Measurements from ENCODE around the gene RNF31.

The RNF31 gene

DNA sequence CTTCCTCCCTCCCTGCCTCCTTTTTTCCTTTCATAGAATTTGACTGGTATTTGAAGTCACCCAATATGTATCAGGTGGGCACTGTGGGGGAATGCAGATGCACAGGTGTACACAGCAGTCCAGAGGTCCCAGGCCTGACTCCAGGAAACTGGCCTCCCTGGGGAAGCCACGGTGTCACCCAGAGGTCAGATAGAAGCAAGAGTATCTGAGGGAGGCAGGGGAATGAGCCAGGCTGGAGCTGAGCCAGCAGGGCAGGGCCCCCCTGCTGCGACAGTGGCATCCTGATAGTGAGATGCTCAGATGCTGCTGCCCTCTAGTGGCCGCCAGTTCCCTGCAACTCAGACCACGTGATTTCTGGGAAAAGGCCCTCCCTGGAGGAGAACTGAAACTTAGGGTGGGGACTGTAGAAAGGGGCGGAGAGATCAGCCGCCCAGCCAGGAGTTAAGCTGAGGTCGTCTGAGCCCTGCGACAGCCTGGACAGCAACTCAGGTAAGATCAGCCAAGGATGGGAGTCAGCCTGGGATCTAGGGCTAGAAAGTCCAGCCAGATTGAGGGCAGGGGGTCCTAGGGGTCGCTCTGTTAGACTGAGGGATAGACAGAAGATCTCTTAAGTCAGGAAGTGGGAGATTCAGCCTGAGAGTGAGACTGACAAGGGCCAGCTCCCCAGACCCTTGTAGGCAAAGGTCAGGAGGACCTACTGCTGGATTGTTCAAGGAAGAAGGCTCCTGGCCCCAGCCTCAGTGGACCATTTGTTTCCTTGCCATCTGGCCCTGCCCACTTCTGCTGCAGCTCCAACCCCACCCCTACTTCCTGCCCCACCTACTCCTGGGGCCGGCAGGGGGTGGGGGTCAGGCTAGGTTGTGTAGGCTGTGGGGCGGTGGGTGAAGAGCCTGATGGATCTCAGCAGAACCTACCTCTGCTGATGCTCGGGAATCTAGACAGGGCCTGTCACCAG lies 13.8 kb downstream of the RNF31 start, which contains the start of gene IRF9:
Gene IRF9, plus strand, starts transcription at position 416 of the 955 bp plus-strand sequence. CDS start 880 bp downstream, outside the sequence.
- DNase-seq: peak; percentile 97

DNA sequence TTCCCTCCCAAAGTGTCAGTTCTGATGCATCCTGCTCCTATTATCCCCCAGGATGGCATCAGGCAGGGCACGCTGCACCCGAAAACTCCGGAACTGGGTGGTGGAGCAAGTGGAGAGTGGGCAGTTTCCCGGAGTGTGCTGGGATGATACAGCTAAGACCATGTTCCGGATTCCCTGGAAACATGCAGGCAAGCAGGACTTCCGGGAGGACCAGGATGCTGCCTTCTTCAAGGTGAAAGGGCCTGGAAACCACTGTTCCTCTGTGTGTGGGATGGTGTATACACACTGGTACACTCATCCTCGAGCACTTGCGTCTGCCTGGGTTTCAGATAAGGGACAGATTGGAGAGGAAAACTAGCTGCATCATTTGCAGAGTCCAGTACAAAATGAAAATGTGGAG lies 14.8 kb downstream of the RNF31 start:
- DNase-seq: peak; percentile 43

DNA sequence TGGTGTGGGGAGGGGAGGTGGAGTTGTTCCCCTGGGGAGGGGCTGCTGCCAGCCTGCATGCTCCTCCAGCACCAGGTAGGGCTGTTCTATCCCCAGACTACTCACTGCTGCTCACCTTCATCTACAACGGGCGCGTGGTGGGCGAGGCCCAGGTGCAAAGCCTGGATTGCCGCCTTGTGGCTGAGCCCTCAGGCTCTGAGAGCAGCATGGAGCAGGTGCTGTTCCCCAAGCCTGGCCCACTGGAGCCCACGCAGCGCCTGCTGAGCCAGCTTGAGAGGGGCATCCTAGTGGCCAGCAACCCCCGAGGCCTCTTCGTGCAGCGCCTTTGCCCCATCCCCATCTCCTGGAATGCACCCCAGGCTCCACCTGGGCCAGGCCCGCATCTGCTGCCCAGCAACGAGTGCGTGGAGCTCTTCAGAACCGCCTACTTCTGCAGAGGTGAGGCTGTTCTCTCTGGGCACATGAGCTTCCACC lies 17.3 kb downstream of the RNF31 start:
- DNase-seq: no peak

DNA sequence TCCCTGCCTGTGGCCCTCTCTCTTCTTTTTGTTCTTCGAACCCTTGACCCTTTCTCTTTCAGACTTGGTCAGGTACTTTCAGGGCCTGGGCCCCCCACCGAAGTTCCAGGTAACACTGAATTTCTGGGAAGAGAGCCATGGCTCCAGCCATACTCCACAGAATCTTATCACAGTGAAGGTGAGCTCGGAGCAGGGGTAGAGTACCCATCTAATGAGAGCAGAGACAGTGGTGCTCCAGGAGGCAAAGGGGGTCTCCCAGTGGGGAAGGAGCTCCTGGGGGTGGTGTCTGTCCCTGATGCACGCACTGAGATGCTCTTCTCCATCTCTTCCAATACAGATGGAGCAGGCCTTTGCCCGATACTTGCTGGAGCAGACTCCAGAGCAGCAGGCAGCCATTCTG lies 18.5 kb downstream of the RNF31 start:
- no peak for DNase-seq

DNA sequence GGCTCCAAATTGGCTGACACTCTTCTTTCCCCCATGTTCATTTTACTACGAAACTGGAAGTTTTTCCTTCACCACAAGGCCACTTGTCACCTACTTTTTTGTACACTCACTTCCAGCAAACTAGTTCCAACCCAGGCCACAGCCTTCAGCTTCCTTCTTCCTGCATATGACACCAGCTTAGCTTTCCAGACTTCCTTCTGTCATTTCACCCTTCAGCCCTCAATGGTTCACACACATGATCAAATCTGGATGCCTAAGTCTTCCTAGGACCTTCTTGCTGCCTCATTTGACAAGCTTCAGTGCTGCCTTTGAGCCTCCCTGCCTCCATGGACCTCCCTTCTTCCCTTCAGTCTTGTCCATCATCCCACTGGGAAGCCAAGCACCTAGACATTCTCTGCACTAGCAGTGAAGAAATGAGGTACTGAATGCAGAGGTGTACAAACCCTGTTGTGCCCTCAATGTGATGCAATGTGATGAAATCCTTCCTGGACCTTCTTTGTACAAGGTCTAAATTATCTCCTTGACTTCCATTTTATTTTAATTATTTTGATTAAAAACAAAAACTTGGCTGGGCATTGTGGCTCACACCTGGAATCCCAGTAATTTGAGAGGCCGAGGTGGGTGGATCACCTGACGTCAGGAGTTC lies 20.3 kb downstream of the RNF31 start:
- no peak for DNase-seq

DNA sequence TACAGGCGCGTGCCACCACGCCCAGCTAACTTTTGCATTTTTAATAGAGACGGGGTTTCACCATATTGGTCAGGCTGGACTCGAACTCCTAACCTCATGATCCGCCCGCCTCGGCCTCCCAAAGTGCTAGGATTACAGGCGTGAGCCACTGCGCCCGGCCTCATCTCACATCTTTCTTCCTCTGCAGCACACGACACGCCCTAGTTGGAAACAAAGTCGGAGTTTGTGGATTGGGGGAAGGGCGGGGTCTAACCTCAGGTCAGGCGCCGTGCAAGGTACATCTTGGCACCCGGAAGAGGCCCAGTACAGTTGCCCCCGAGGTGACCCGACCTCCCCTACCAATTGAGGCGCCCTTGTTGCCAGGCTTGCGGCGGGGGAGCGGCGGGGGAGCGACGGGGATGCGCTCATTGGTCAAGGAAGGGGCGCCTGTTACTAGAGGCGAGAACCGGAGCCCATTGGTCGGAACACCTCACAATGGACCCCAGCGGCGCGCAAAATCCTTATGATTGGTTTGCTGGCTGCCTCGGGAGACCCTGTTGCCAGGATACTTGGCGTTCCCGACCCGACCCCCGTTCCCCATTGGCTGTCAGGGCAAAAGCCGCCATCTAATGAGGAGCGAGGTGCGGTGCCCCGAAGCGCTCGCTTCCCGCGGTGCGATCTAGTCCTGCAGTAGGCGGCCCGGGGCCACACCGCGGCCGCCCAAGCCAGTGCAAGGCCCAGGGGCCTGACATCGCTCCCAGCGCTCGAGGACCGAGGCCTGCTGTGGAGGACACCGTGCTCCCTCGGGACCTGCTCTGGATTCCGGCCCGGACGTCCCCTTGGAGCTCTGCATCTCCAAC lies 24.3 kb downstream of the RNF31 start, which contains the start of gene REC8:
Gene REC8, plus strand, starts transcription at position 659 of the 839 bp plus-strand sequence. CDS start 473 bp downstream, outside the sequence.
- no peak for DNase-seq

DNA sequence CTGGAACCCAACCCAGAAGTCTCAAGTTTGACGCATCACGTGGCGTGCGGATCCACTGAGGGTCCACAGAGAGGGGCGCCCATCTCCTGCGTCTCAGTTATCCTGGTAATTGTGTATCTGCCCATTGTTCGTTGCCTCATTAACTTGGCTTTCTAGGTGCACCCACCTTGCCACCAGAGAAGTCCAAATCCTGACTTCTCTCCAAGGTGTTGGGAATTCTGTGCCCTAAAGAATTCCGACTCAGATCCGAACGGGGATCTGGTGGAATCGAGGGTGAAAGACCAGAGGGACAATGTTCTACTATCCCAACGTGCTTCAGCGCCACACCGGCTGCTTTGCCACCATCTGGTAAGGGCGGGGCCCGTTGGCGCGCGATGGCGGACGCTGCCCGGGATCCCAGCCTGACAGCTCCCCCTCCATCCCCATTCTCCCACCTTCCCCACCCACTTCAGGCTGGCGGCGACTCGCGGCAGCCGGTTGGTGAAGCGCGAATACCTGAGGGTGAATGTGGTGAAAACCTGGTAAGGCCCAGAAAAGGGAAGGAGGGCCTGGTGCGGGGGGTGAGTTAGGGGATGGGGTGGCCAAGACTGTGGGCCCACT lies 25.1 kb downstream of the RNF31 start:
- DNase-seq: no peak

DNA sequence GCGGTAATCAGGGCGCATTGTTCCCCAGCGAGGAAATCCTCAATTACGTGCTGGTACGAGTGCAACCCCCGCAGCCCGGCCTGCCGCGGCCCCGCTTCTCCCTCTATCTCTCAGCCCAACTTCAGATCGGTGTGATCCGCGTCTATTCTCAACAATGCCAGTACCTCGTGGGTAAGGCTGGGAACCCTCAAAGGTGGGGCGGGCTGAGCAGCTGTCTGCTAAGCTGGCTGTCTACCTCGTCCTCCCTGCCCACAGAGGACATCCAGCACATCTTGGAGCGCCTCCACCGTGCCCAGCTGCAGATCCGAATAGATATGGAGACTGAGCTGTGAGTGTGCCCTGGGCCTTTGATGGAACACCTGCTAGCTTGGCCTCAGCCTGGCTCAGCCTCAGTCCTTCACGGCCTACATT lies 25.6 kb downstream of the RNF31 start:
- no peak for DNase-seq

DNA sequence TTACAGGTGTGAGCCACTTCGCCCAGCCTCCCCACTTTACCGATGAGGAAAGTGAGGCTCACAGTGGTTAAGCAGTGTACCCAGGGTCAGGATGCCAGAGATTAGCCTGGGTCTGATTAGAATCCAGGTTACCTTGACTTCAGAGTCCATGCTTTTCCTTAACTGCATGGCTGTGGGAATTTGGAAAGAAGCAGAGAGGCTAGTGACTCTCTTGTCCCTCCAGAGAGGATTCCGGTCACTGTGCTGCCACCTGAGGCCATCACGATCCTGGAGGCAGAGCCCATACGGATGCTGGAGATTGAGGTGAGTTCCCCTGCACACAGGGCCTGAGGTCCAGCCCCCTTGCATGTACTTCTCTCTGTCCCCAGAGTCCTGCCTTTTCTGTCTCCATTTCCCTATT lies 29.3 kb downstream of the RNF31 start:
- DNase-seq: no peak

DNA sequence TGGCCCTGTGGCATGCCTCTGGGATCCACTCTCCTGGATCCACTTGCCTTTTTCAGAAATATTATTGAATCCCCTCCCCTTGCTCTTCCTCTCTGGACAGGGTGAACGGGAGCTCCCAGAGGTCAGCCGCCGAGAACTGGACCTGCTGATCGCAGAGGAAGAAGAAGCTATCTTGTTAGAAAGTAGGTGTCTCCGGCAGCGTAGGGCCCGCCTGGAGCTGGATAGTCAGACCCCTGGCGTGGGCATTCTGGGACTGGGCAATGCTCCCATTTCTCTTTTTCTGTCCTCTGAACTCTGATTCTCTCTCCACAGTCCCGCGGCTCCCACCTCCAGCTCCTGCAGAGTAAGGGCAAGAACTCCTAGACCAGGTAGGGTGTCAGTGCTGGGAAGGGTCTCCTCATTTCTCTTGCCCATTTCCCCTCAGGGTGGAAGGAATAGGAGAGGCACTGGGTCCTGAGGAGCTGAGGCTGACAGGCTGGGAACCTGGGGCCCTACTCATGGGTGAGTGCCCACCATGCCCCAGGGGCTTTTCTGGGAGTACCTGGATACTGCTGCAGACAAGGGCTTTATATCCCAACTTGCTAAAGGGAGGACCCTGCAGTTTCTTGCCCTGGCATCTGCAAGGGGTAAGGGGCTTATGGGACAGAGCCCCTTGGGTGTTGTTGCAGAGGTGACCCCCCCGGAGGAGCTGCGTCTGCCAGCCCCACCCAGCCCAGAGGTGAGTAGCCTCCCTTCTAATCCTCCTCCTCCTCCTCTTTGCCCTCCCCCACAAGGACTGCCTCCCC lies 29.9 kb downstream of the RNF31 start:
- no peak for DNase-seq

DNA sequence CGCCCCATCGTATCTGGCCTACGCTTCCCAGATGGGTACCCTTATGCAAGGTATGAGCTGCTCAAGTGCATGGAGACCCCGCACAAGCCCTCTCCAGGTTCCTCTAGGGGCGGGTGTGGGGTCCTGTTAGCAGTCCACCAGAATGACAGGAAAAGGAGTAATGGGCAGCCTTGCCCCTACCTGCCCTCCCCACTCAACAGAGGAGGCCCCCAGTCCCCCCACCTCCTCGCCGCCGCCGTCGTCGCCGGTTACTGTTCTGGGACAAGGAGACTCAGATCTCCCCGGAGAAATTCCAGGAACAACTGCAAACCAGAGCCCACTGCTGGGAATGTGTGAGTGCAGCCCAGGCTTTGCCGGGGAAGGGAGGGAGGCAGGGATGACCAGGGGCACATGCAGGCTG lies 30.6 kb downstream of the RNF31 start:
- DNase-seq: no peak

DNA sequence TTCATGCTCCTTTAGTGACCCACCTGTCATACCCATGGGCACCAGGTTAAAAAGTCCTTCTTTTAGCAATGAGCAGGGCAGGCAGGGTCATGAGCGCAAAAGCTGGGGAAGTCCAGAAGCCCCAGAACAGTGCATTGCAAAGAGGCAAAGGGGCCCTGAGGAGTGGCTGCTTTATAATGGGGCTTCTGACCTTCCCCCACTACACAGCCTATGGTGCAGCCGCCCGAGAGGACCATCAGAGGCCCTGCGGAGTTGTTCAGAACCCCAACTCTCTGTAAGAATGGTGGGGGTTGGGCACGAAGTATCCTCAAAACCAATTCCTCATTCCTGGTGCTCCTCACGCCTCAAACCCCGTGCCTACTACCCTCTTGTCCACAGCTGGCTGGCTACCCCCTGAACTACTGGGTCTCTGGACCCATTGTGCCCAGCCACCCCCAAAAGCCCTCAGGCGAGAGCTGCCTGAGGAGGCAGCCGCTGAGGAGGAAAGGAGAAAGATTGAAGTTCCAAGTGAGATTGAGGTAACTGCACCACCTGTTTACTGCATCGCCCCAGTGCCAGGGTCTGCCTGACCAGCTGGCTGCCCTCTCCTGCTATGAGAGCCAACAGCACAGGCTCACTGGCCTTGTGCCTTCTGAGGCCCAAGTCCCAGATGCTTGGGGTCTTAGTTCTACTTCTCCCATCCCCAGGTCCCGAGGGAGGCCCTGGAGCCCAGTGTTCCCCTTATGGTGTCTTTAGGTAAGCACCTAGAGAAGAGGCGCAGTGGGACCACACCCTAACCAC lies 31.3 kb downstream of the RNF31 start:
- no peak for DNase-seq

DNA sequence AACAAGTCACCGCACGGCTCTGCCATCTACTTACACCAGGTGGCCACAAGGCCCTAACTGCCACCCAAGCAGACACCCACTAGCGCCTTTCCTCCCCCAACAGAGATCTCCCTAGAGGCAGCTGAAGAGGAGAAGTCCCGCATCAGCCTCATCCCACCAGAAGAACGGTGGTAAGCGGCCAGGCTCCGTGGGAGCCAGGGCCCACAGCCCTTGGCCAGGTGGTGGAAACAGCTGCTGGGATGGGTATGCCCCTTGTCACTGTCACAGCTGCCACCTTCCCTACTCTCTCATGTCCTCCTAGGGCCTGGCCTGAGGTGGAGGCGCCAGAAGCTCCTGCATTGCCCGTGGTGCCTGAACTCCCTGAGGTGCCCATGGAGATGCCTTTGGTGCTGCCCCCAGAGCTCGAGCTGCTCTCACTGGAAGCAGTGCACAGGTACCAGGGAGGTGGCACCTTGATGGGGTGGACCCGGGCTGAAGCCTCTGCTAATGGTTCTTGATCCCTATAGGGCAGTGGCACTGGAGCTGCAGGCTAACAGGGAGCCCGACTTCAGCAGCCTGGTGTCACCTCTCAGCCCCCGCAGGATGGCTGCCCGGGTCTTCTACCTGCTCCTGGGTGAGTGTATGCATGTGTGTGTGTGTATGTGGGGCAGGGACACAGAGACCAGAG lies 32.1 kb downstream of the RNF31 start:
- no peak for DNase-seq

DNA sequence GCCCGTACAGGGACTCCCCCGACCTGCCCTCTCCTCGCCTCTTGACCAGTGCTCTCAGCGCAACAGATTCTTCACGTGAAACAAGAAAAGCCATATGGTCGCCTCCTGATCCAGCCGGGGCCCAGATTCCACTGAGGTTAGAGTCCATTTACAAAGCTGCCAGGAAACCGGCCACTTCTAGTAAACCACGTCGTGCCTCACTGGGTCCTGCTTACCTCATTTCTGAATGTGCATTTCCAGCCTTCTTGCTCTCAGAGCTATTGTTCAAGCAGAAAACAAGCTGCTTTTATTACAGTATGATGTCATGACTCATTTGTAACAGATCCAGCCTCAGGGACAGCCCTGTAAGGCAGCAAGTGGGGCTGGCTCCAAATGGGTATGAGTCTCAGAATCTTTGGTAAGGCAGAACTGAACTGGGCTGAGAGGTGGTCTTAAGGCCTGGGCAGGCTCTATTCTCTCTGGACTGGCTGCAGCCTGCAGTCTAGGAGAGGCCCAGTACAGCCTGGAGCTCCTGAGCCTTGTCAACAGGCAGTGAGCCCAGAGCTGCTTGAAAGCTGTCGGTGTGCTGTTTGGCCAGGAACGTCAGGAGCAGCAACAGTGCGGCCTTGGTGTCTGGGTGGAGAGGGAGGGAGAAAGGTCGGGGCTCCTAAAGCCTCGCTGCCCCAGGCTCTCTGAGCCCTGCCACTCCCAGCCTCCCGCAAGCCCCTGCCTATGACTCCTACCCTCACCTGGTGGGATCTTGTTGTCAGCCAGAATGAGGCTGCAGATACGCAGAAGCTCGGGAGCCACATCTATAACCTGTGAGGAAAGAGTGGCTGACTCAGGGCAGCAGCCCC lies 32.9 kb downstream of the RNF31 start:
- peak; percentile 67 for DNase-seq

DNA sequence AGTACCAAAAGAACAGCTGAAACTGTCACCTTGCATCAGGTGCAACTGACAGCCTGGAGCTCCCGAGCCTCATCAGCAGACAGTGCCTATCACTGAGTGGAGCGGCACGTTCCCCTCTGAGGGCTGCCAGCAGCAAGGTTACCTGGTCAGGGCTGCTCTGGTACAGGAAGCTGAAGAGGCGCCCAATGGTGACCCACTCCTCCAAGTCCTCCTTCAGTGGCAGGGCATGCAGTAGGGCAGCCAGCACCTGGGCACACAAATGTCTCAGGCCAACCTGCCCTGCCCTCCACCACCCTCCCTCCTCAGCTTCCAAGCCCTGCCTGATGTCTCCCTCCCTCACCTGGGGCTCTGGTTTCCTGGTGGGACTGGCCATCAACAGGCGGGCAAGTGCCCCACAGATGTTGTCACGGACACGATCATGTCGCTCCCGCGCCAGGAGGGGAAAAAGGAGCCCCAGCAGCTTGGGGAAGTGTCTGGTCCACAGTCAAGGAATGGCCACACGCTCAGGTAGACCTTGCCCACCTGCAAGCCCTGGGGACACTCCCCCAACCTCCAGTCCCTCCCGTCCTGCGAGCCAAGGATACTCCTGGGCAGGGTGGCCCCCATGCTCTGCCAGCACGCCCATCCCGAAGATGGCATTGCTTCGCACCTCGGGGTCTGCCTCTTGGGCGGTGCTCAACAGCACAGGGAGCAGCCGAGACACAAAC lies 34.2 kb downstream of the RNF31 start:
- no peak for DNase-seq

DNA sequence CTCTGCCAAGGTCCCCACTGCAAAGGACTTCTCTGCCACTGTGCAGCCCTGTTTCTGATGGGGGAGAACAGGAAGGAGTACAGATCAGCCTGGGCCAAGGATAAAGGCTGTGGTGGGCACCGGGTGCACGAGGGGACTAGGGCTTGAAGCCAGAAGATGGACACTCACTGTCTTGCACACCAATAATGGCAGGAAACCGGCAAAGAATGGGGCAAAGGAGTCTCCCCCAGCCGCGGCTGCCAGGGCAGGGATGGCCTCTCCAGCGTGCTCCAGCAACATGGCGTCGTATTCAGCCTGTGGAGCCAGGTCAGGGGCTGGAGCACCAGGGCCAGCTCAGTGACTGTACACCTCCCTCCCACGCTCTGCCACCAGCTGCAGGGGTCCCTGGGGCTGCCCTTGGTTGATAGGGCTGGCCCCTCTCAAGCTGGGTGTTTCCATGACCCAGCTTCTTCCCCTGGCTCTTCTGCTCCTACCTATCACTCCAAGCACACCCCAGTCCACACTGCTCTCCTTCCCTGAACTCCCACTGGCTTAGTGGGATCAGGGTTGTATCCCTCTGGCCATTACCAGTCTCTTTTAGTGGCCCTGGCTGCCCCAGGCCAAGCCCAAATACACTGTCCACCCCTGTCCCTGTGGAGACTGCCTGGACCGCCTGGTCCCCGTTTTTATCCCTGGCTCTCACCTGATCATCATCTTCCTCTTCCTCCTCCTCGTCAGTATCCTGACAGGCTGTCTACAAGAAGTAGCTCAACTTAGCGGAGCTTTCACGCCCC lies 35.0 kb downstream of the RNF31 start:
- DNase-seq: no peak

DNA sequence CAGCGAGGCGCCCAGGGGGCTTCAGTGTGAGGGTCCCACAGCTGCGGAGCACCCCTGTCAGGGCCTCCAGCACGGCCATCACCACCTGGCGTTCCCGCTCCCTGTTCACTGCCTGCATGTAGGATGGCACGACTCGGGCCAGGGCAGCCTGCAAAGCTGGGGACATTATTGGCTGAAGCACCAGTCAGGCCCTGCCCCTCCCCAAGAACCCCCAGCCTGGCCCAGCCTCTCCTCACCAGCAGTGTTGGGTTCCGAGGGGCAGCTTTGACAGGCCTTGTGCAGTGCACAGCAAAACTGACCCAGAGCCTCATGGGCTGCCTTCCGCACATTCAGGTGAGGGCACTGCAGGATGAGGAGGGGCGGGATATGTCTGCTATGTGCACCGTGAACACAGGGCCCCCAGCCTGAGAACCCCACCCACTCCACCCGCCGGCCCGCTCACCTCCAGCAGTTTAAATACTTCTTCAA lies 35.8 kb downstream of the RNF31 start:
- DNase-seq: no peak

All from EL (cell line).